Upper lobe of left lung (tissue), 6 donors: Measurements from ENCODE around the gene C13orf46. TPM values are rescaled to one million over a fixed set of nuclear protein-coding genes. Genes with fewer than 3 reads are reported as not detected.

Source experiments
- ATAC-seq, 2 donors: fragments of 200-7000 bp; cut with Tn5 transposase; one replicate each; pipeline ENCODE4 v1.9.1; 2022; ENCODE audit warnings: mild to moderate bottlenecking in 2 of 2, moderate library complexity in 2 of 2; ENCODE audit not compliant: low FRiP score in 2 of 2
- DNase-seq, 2 donors: peaks; one replicate each; pipeline ENCODE4 v3.0.0-alpha.2; 2019 to 2020
- H3K27ac ChIP-seq, 4 donors: fragments of 200-600 bp; sonication (generic); one replicate each; pipeline ENCODE4 v1.5.1; 2016 to 2019
- H3K27me3 ChIP-seq, 4 donors: fragments of 200-600 bp; sonication (generic); one replicate each; pipeline ENCODE4 v1.5.1; 2017 to 2019
- H3K36me3 ChIP-seq, 4 donors: fragments of 200-600 bp; sonication (generic); one replicate each; pipeline ENCODE4 v1.5.1; 2016 to 2019
- H3K4me1 ChIP-seq, 4 donors: fragments of 200-600 bp; sonication (generic); one replicate each; pipeline ENCODE4 v1.5.1; 2018 to 2019
- H3K4me3 ChIP-seq, 4 donors: fragments of 200-600 bp; sonication (generic); one replicate each; pipeline ENCODE4 v1.5.1; 2017 to 2019; ENCODE audit warnings: mild to moderate bottlenecking in 2 of 4, moderate library complexity in 1 of 4
- H3K9me3 ChIP-seq, 4 donors: fragments of 200-600 bp; sonication (generic); one replicate each; pipeline ENCODE4 v1.5.1; 2018 to 2019
- CTCF ChIP-seq, 6 experiments: fragments of 450-650 bp in 4 of 6; fragments of 200-600 bp in 2 of 6; sonication (generic) in 2 of 6; IDR thresholded peaks; one replicate each; pipeline ENCODE4 v1.5.1; 2016 to 2019; ENCODE audit warnings: antibody characterized with exemption in 6 of 6
- EP300 ChIP-seq, 4 donors: sonication (generic); formaldehyde crosslinking; IDR thresholded peaks; one replicate each; pipeline ENCODE4 v1.5.1; 2017; ENCODE audit warnings: antibody characterized with exemption in 4 of 4, control low read depth in 2 of 4
- POLR2A ChIP-seq, 4 donors: fragments of 450-650 bp; IDR thresholded peaks; one replicate each; pipeline ENCODE4 v1.5.1; 2016 to 2017; ENCODE audit warnings: antibody characterized with exemption in 4 of 4, mild to moderate bottlenecking in 2 of 4
- POLR2AphosphoS5 ChIP-seq, 2 donors: sonication (generic); formaldehyde crosslinking; IDR thresholded peaks; one replicate each; pipeline ENCODE4 v1.5.1; 2017; ENCODE audit warnings: antibody characterized with exemption in 2 of 2
- WGBS, 2 donors: methylation state at CpG; one replicate each; pipeline ENCODE4 v1.1.5; 2017 to 2018; 5-methylcytosine and 5-hydroxymethylcytosine counted together
- total RNA-seq, 6 donors: library from RNA; depleted of rRNA in 4 of 6; stranded (reverse); fragments of >200 nt in 4 of 6; gene quantifications; one replicate each; pipeline versions ENCODE4 v1.1.0 to v1.2.1, GENCODE V29; 2016 to 2021
- donor health status: DM: no; HTN: no; CAD: no; lungs with moderate emphysema.
- donor health status: DM: no; HTN: yes; CAD: no; lungs with severe emphysema.

The C13orf46 gene
- total RNA-seq, 6 donors from 2014 or later = 5.5 to 44.0 (median 14.7) TPM

GRCh38 chr13:114017028-114017630 lies 43.3 kb upstream of the C13orf46 start:
- Histone ChIP-seq H3K9me3 (no peaks in the 10 kb centered on the region), H3K4me3 (no peak overlapping the region), H3K27me3 (no peaks in the 10 kb centered on the region), H3K27ac (no peak overlapping the region), H3K4me1 (peaks cover 0 to 3% (median 0%) of the 10 kb centered on the region in 4 donors), H3K36me3 (peaks cover 0 to 83% (median 50%) of the 10 kb centered on the region in 4 donors)
- peak in 1 of 2 donors; percentile 51 for DNase-seq
- 82 to 89% methylated on average over 6 to 29 of the region's 29 CpGs for WGBS, 2 donors
- TF ChIP-seq POLR2A (IDR thresholded peaks at IDR 0.05) = no peak
- peak in 1 of 6 experiments; percentile 7 for TF ChIP-seq CTCF (IDR thresholded peaks at IDR 0.05)
- ATAC-seq = no peak

- ATAC-seq = no peak
- H3K27ac ChIP-seq = no peak overlapping the region
- WGBS, 2 donors = 91 to 97% methylated on average over 18 to 30 of the region's 30 CpGs
Measured at GRCh38 chr13:114016321-114017027, 42.6 kb upstream of the C13orf46 start.

GRCh38 chr13:114015969-114016295 lies 42.1 kb upstream of the C13orf46 start:
- TF ChIP-seq POLR2AphosphoS5 (IDR thresholded peaks at IDR 0.05) (no peak), CTCF (IDR thresholded peaks at IDR 0.05) (no peak), POLR2A (IDR thresholded peaks at IDR 0.05) (no peak), EP300 (IDR thresholded peaks at IDR 0.05) (no peak)
- Histone ChIP-seq H3K9me3 (no peaks in the 10 kb centered on the region), H3K27me3 (no peaks in the 10 kb centered on the region), H3K36me3 (peaks cover 0 to 83% (median 50%) of the 10 kb centered on the region in 4 donors), H3K4me1 (peaks cover 0 to 3% (median 0%) of the 10 kb centered on the region in 4 donors), H3K4me3 (no peak overlapping the region), H3K27ac (peak overlapping the region in 1 of 4 donors; percentile 64)
- ATAC-seq = peak in 1 of 2 donors; percentile 33
- 78 to 86% methylated on average over 6 of the region's 11 CpGs for WGBS, 2 donors
- DNase-seq = peak in 1 of 2 donors; percentile 75

More at GRCh38 chr13:114016321-114017027, 42.6 kb upstream of the C13orf46 start:
- Histone ChIP-seq H3K36me3 (peaks cover 0 to 83% (median 49%) of the 10 kb centered on the region in 4 donors), H3K4me1 (peaks cover 0 to 3% (median 0%) of the 10 kb centered on the region in 4 donors), H3K9me3 (no peaks in the 10 kb centered on the region), H3K27me3 (no peaks in the 10 kb centered on the region), H3K4me3 (no peak overlapping the region)
- TF ChIP-seq POLR2AphosphoS5 (IDR thresholded peaks at IDR 0.05) (no peak), POLR2A (IDR thresholded peaks at IDR 0.05) (no peak), CTCF (IDR thresholded peaks at IDR 0.05) (no peak), EP300 (IDR thresholded peaks at IDR 0.05) (no peak)
- peak in 1 of 2 donors; percentile 72 for DNase-seq

GRCh38 chr13:114015111-114015968 lies 41.5 kb upstream of the C13orf46 start:
- Histone ChIP-seq H3K36me3 (peaks cover 0 to 83% (median 47%) of the 10 kb centered on the region in 4 donors), H3K4me1 (peaks cover 0 to 3% (median 0%) of the 10 kb centered on the region in 4 donors), H3K4me3 (peak overlapping the region in 2 of 4 donors; percentile 5 to 8), H3K27ac (peak overlapping the region in 1 of 4 donors; percentile 64), H3K9me3 (no peaks in the 10 kb centered on the region), H3K27me3 (no peaks in the 10 kb centered on the region)
- 83 to 85% methylated on average over 16 to 39 of the region's 40 CpGs for WGBS, 2 donors
- TF ChIP-seq POLR2AphosphoS5 (IDR thresholded peaks at IDR 0.05) (no peak), POLR2A (IDR thresholded peaks at IDR 0.05) (no peak), CTCF (IDR thresholded peaks at IDR 0.05) (no peak), EP300 (IDR thresholded peaks at IDR 0.05) (no peak)
- ATAC-seq (peak; percentile 69), DNase-seq (peak; percentile 69 to 85)
